GM21737 (cell line): ENCODE results near the gene RPL35.
"Not testable (repeated sequence)": the region's sequence is repeated elsewhere in the genome, so short reads cannot be mapped to it uniquely, and the experiment has no call there.

ENCODE experiments used
- ATAC-seq: cut with Tn5 transposase; IDR thresholded peaks from one replicate; pipeline ENCODE4 v1.9.1; 2021; ENCODE audit warnings: mild to moderate bottlenecking, moderate library complexity; ENCODE audit not compliant: unreplicated experiment

Gene RPL35

GRCh38 chr9:124853605-124854143, 8.1 kb downstream of the RPL35 start:
- ATAC-seq, result no peak

GRCh38 chr9:124852829-124853531, 8.8 kb downstream of the RPL35 start, which contains the start of gene WDR38:
Gene WDR38, plus strand, starts transcription at chr9:124853460. Its CDS starts 72 bp downstream, at chr9:124853532.
- ATAC-seq, result peak; percentile 63

- ATAC-seq, result no peak
These were observed 9.5 kb downstream of the RPL35 start for GRCh38 chr9:124852121-124852828.

- ATAC-seq, result no peak
These were observed 12.0 kb downstream of the RPL35 start for GRCh38 chr9:124849801-124850200.

GRCh38 chr9:124846969-124847368, 14.8 kb downstream of the RPL35 start:
- no peak for ATAC-seq

GRCh38 chr9:124846467-124846866, 15.3 kb downstream of the RPL35 start:
- not testable (repeated sequence) for ATAC-seq

GRCh38 chr9:124844291-124844690, 17.5 kb downstream of the RPL35 start:
- ATAC-seq, result no peak

- ATAC-seq, result no peak
These were observed 18.2 kb downstream of the RPL35 start for GRCh38 chr9:124843456-124844034.

- ATAC-seq, result no peak
These were observed 20.5 kb downstream of the RPL35 start for GRCh38 chr9:124841075-124841821.

- ATAC-seq, result no peak
These were observed 21.4 kb downstream of the RPL35 start for GRCh38 chr9:124840300-124840833.

GRCh38 chr9:124839612-124840299, 22.0 kb downstream of the RPL35 start:
- ATAC-seq, result no peak

- ATAC-seq, result not testable (repeated sequence)
These were observed 23.0 kb downstream of the RPL35 start for GRCh38 chr9:124838567-124839275.

GRCh38 chr9:124838132-124838531, 23.6 kb downstream of the RPL35 start:
- not testable (repeated sequence) for ATAC-seq

GRCh38 chr9:124835026-124835557, 26.7 kb downstream of the RPL35 start:
- no peak for ATAC-seq

- no peak for ATAC-seq
These were observed 27.2 kb downstream of the RPL35 start for GRCh38 chr9:124834591-124834990.

GRCh38 chr9:124831642-124832364, 30.0 kb downstream of the RPL35 start:
- no peak for ATAC-seq

GRCh38 chr9:124830593-124830992, 31.2 kb downstream of the RPL35 start:
- ATAC-seq, result no peak

- ATAC-seq, result no peak
These were observed 32.5 kb downstream of the RPL35 start for GRCh38 chr9:124829334-124829669.
